Measurements from ENCODE around the gene CEP112.

- TF ChIP-seq POLR2A (IDR thresholded peaks at IDR 0.05): no peak
- no peak for TF ChIP-seq CTCF (IDR thresholded peaks at IDR 0.05)
- no peak for TF ChIP-seq POLR2AphosphoS5 (IDR thresholded peaks at IDR 0.05; ENCODE audit: insufficient read depth in 1 of 2, low read depth in 1 of 2)
Measured at GRCh38 chr17:66138120-66138519, 53.8 kb downstream of the CEP112 start.

Data from vagina (tissue), 2 donors.